ENCODE measurements around the gene HIVEP3. TPM values are rescaled to one million over a fixed set of nuclear protein-coding genes. Genes with fewer than 3 reads are reported as not detected.

HIVEP3 gene
- total RNA-seq, 1 experiment from 2014 or later, result 6.0 TPM

DNA sequence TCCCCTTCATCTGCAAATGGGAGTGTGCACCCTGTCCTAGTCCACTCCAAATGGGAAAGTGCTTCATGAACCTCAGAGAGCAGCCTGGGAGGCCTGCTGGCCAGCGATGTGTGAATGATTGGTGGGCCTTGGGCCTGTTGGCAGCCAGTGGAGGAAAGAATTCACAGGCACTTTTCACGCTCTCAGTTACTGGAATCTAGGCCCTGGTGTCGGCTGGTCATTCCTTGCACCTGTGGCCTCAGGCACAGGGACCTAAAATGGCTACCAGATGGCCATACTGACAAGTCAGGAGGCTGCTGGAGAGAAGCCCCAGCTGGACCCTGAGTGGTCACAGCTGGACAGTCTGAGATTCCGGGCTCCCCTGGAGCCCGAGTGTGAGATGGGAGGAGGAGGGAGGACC is 415.8 kb downstream of the HIVEP3 start:
- Histone ChIP-seq H3K36me3 (ENCODE audit: control insufficient read depth, insufficient read depth, low read length) (no peaks in the 10 kb centered on the region), H3K9me3 (ENCODE audit: control insufficient read depth, insufficient read depth, low read depth, low read length) (no peaks in the 10 kb centered on the region), H3K27ac (ENCODE audit: low read length) (no peak overlapping the region), H3K4me1 (ENCODE audit: control insufficient read depth, insufficient read depth, low read length) (no peaks in the 10 kb centered on the region), H3K4me3 (ENCODE audit: low read depth in 2 of 2, low read length in 2 of 2) (no peak overlapping the region), H3K27me3 (ENCODE audit: control insufficient read depth, insufficient read depth, low read length) (no peaks in the 10 kb centered on the region)
- DNase-seq (ENCODE audit: low read depth, low spot score) (no peak), ATAC-seq (no peak)
- TF ChIP-seq, protein P1, sequence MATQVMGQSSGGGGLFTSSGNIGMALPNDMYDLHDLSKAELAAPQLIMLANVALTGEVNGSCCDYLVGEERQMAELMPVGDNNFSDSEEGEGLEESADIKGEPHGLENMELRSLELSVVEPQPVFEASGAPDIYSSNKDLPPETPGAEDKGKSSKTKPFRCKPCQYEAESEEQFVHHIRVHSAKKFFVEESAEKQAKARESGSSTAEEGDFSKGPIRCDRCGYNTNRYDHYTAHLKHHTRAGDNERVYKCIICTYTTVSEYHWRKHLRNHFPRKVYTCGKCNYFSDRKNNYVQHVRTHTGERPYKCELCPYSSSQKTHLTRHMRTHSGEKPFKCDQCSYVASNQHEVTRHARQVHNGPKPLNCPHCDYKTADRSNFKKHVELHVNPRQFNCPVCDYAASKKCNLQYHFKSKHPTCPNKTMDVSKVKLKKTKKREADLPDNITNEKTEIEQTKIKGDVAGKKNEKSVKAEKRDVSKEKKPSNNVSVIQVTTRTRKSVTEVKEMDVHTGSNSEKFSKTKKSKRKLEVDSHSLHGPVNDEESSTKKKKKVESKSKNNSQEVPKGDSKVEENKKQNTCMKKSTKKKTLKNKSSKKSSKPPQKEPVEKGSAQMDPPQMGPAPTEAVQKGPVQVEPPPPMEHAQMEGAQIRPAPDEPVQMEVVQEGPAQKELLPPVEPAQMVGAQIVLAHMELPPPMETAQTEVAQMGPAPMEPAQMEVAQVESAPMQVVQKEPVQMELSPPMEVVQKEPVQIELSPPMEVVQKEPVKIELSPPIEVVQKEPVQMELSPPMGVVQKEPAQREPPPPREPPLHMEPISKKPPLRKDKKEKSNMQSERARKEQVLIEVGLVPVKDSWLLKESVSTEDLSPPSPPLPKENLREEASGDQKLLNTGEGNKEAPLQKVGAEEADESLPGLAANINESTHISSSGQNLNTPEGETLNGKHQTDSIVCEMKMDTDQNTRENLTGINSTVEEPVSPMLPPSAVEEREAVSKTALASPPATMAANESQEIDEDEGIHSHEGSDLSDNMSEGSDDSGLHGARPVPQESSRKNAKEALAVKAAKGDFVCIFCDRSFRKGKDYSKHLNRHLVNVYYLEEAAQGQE (IDR thresholded peaks at IDR 0.05; ENCODE audit: insufficient read depth in 1 of 2, low read depth in 2 of 2, low read length in 1 of 2), result no peak
- no peak for TF ChIP-seq SIN3A (IDR thresholded peaks at IDR 0.05; ENCODE audit: borderline replicate concordance, insufficient read depth, low read depth, low read length)
- TF ChIP-seq POLR2AphosphoS5 (IDR thresholded peaks at IDR 0.05; ENCODE audit: low read depth, low read length), result no peak
- no peak for TF ChIP-seq TCF7L2 (IDR thresholded peaks at IDR 0.05; ENCODE audit: low read depth, low read length)
- TF ChIP-seq, protein P2, sequence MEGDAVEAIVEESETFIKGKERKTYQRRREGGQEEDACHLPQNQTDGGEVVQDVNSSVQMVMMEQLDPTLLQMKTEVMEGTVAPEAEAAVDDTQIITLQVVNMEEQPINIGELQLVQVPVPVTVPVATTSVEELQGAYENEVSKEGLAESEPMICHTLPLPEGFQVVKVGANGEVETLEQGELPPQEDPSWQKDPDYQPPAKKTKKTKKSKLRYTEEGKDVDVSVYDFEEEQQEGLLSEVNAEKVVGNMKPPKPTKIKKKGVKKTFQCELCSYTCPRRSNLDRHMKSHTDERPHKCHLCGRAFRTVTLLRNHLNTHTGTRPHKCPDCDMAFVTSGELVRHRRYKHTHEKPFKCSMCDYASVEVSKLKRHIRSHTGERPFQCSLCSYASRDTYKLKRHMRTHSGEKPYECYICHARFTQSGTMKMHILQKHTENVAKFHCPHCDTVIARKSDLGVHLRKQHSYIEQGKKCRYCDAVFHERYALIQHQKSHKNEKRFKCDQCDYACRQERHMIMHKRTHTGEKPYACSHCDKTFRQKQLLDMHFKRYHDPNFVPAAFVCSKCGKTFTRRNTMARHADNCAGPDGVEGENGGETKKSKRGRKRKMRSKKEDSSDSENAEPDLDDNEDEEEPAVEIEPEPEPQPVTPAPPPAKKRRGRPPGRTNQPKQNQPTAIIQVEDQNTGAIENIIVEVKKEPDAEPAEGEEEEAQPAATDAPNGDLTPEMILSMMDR (IDR thresholded peaks at IDR 0.05), result no peak
- BruUV-seq (replicated peaks), result no TSS peak
- CTCF ChIA-PET, result no interaction called here
- intact Hi-C loops (cut with micrococcal nuclease; ENCODE audit: unreplicated experiment), result no loop called here
- POLR2A ChIA-PET, result no interaction called here
- in situ Hi-C loops (cut with HindIII; ENCODE audit: low pct_unique_long_range_greater_than_20kb, low sequenced_read_pairs), result no loop called here

DNA sequence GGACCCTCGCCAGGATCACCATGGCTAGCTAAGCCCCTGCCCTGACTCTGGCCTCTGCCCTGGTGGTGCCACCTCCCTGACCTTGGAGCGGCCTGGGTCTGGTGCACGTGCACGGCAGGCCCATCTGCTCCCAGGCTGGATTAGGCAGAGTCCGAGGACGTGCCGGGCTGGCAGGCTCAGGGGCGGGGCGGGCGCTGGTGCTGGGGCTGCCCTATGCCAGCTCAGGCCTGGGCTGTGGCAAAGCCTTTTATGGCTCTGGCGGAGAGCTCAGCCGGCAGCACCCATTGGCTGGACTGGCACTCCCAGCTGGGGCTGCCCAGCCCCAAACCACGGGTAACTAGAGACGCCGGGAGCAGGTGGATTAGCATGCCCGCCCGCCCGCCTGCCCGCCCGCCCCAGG is 417.1 kb downstream of the HIVEP3 start:
- BruUV-seq (replicated peaks), result no TSS peak
- POLR2A ChIA-PET, result interaction anchor here (0.7 kb wide), 1 partner anchor 398 kb away, joined by 3 read pairs; no protein-coding TSS in a partner anchor
- no peak for DNase-seq (ENCODE audit: low read depth, low spot score)
- CTCF ChIA-PET, result no interaction called here
- intact Hi-C loops (cut with micrococcal nuclease; ENCODE audit: unreplicated experiment) (no loop called here), in situ Hi-C loops (cut with HindIII; ENCODE audit: low pct_unique_long_range_greater_than_20kb, low sequenced_read_pairs) (no loop called here)
- Histone ChIP-seq H3K27ac (ENCODE audit: low read length) (no peak overlapping the region), H3K36me3 (ENCODE audit: control insufficient read depth, insufficient read depth, low read length) (no peaks in the 10 kb centered on the region), H3K9me3 (ENCODE audit: control insufficient read depth, insufficient read depth, low read depth, low read length) (no peaks in the 10 kb centered on the region), H3K4me3 (ENCODE audit: low read depth in 2 of 2, low read length in 2 of 2) (no peak overlapping the region), H3K4me1 (ENCODE audit: control insufficient read depth, insufficient read depth, low read length) (peaks cover 2% of the 10 kb centered on the region; the same call in 1 of the 2 replicates), H3K27me3 (ENCODE audit: control insufficient read depth, insufficient read depth, low read length) (no peaks in the 10 kb centered on the region)
- no peak for TF ChIP-seq SIN3A (IDR thresholded peaks at IDR 0.05; ENCODE audit: borderline replicate concordance, insufficient read depth, low read depth, low read length)
- TF ChIP-seq, protein P1 (IDR thresholded peaks at IDR 0.05; ENCODE audit: insufficient read depth in 1 of 2, low read depth in 2 of 2, low read length in 1 of 2), result no peak
- TF ChIP-seq, protein P2 (IDR thresholded peaks at IDR 0.05), result no peak
- ATAC-seq, result no peak

Measured in Panc1 (cell line).